Psoas muscle (tissue), 8 donors: Measurements from ENCODE around the gene SLC20A1. TPM values are rescaled to one million over a fixed set of nuclear protein-coding genes. Genes with fewer than 3 reads are reported as not detected.

Experiments used
- ATAC-seq, 4 donors: fragments of 200-7000 bp; cut with Tn5 transposase; one replicate each; pipeline ENCODE4 v1.9.1; 2020; ENCODE audit warnings: moderate library complexity in 3 of 4, mild to moderate bottlenecking in 2 of 4
- DNase-seq, 2 donors: peaks; one replicate each; pipeline ENCODE4 v3.0.0-alpha.2; 2020
- H3K27ac ChIP-seq: fragments of 200-600 bp; one replicate; pipeline ENCODE4 v1.8.0; 2022
- H3K27me3 ChIP-seq, 3 donors: fragments of 200-600 bp in 1 of 3; one replicate each; pipeline versions ENCODE4 v1.6.1 to v1.8.0; 2013 to 2022; ENCODE audit warnings: low read length in 2 of 3, mild to moderate bottlenecking in 2 of 3, moderate library complexity in 1 of 3; ENCODE audit not compliant: insufficient read depth in 3 of 3
- H3K36me3 ChIP-seq, 2 donors: fragments of 200-600 bp in 1 of 2; one replicate each; pipeline versions ENCODE4 v1.6.1 to v1.8.0; 2013 to 2022; ENCODE audit warnings: low read depth in 1 of 2, mild to moderate bottlenecking in 1 of 2, moderate library complexity in 1 of 2; ENCODE audit not compliant: insufficient read depth in 1 of 2
- H3K4me1 ChIP-seq: fragments of 200-600 bp; one replicate; pipeline ENCODE4 v1.8.0; 2022
- H3K4me3 ChIP-seq: fragments of 200-600 bp; one replicate; pipeline ENCODE4 v1.8.0; 2022; ENCODE audit warnings: mild to moderate bottlenecking
- H3K9me3 ChIP-seq: fragments of 200-600 bp; one replicate; pipeline ENCODE4 v1.8.0; 2022
- WGBS, 3 donors: extraction: QIAGEN DNeasy Blood & Tissue Kit; methylation state at CpG; one replicate each; pipeline versions ENCODE4 v1.1.6 to v1.1.7; 2013; 5-methylcytosine and 5-hydroxymethylcytosine counted together
- intact Hi-C, 2 donors: fragments of 100-400 bp; cut with DNase I; formaldehyde crosslinking; loops; one replicate each; pipeline versions ENCODE4 v1.11.0 to v1.14.2; 2022
- polyA plus RNA-seq, 3 donors: library from polyadenylated mRNA; stranded (reverse); fragments of 200-250 nt; gene quantifications; one replicate each; pipeline ENCODE4 v1.2.3, GENCODE V29; 2013
- total RNA-seq, 4 donors: library from RNA; stranded (reverse); fragmentation: NEBNext Ultra II Directional in 2 of 4; extraction: Animal tissue kit (Norgen Biotek cat#: 25700) in 2 of 4; gene quantifications; one replicate each; pipeline versions ENCODE4 v1.2.1 to v1.2.4, GENCODE V29; 2021 to 2023
- TF ChIP-seq, protein P1 (sequence below): fragments of 200-600 bp; IDR thresholded peaks from one replicate; pipeline ENCODE4 v1.8.0; 2022; ENCODE audit warnings: antibody characterized with exemption
- donor health status: healthy with polysubstance abuse.
- donor health status: DM: no; HTN: no; CAD: no; lungs with moderate emphysema.
- donor health status: Bipolar disorder and iron deficiency.
- donor health status: healthy.
- donor health status: DM: yes; HTN: yes; CAD: no.
- donor health status: DM: no; HTN: no; CAD: no.
- donor health status: DM: no; HTN: no; CAD: no.
- donor health status: DM: yes; HTN: yes; CAD: no.

Gene SLC20A1
- total and polyA plus RNA-seq, 7 donors: 11.1 to 37.1 (median 16.0) TPM

DNA sequence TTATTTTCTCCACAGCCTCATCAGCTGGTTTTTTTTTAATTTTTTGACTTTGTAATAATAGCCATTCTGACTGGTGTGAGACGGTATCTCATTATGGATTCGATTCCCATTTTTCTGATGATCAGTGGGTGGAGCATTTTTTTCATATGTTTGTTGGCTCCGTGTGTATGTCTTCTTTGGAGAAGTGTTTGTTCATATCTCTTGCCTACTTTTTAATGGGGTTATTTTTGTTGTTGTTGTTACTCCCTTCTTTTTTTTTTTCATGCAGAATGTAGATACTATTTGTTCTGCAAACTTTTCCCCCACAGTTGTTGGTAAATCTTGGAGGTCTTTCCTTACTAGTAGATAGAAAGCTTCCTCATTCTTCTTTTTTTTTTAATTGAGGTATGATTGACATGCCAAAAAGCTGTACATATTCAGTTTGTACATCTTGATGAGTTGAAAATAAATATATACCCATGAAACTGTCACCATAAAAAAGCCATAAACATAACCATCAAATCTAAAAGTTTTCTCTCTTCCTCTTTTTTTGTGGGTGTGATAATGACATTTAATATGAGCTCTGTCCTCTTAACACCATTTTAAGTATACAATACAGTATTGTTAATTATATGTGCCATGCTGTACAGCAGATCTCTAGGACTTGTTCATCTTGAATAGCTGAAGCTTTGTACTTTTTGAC, 53.2 kb downstream of the SLC20A1 start:
- ATAC-seq (no peak), DNase-seq (no peak)
- Histone ChIP-seq H3K36me3 (no peaks in the 10 kb centered on the region), H3K4me1 (no peaks in the 10 kb centered on the region), H3K4me3 (no peak overlapping the region), H3K27me3 (no peaks in the 10 kb centered on the region), H3K9me3 (no peaks in the 10 kb centered on the region), H3K27ac (no peak overlapping the region)
- 76 to 88% (median 82%) methylated on average over 3 of the region's 3 CpGs for WGBS, 3 donors
- TF ChIP-seq, protein P1, sequence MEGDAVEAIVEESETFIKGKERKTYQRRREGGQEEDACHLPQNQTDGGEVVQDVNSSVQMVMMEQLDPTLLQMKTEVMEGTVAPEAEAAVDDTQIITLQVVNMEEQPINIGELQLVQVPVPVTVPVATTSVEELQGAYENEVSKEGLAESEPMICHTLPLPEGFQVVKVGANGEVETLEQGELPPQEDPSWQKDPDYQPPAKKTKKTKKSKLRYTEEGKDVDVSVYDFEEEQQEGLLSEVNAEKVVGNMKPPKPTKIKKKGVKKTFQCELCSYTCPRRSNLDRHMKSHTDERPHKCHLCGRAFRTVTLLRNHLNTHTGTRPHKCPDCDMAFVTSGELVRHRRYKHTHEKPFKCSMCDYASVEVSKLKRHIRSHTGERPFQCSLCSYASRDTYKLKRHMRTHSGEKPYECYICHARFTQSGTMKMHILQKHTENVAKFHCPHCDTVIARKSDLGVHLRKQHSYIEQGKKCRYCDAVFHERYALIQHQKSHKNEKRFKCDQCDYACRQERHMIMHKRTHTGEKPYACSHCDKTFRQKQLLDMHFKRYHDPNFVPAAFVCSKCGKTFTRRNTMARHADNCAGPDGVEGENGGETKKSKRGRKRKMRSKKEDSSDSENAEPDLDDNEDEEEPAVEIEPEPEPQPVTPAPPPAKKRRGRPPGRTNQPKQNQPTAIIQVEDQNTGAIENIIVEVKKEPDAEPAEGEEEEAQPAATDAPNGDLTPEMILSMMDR: no peak
- intact Hi-C loops: no loop called here

DNA sequence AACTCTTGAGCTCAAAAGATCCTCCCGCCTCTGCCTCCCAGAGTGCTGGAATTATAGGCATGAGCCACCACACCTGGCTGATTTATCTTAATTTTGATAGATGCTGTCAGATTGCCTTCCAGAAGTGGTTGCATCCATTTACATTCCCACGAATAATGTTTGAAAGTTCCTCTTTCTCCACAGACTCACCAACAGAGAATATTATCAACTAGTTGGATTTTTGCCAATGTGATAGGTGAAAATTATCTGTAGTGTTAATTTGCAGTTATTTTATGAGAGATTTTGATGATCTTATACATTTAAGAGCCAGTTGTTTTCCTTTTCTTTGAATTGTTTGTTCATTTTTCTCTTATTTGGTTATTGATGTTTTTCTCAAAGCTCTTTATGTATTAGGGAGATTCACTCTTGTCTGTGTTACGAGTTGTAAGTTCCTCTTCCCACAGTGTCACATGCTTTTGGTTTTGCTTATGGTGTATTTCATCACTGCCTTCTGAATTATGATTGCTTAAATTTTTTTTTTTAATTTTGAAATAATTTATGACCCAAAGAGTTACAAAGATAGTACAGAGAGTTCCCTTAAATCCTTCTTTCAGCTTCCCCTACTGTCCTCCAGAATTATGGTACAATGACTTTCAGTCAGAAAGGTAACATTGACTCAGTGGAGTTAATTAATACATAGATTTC, 54.4 kb downstream of the SLC20A1 start:
- ATAC-seq: no peak
- DNase-seq: no peak
- Histone ChIP-seq H3K27ac (no peak overlapping the region), H3K4me1 (no peaks in the 10 kb centered on the region), H3K4me3 (no peak overlapping the region), H3K9me3 (no peaks in the 10 kb centered on the region), H3K27me3 (no peaks in the 10 kb centered on the region), H3K36me3 (no peaks in the 10 kb centered on the region)
- intact Hi-C loops: no loop called here
- TF ChIP-seq, protein P1: no peak
- WGBS, 3 donors: 80 to 84% (median 80%) methylated on average over 3 of the region's 3 CpGs

DNA sequence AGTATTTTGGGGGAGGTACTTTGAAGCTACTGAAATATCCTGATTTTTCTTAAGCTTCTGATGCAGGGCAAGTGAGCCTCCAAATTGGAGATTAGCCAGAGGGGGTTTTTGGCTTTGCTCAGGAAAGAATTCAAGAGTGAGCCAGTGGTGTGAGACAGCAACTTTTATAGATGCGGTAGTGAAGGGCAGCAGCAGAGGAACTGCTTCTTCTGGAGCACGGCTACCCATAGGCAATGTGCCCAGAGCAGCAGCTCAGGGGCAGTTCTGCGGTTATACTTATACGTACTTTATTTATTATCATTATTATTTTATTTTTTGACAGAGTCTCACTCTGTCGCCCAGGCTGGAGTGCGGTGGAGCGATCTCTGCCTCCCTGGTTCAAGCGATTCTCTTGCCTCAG, 55.3 kb downstream of the SLC20A1 start:
- WGBS, 3 donors: 73 to 84% (median 77%) methylated on average over 8 of the region's 8 CpGs
- no peaks in the 10 kb centered on the region for H3K9me3 ChIP-seq
- DNase-seq (no peak), ATAC-seq (no peak)
- no peaks in the 10 kb centered on the region for H3K4me1 ChIP-seq
- no peak overlapping the region for H3K4me3 ChIP-seq
- intact Hi-C loops: no loop called here
- H3K27ac ChIP-seq: no peak overlapping the region
- TF ChIP-seq, protein P1: no peak
- no peaks in the 10 kb centered on the region for H3K27me3 ChIP-seq
- no peaks in the 10 kb centered on the region for H3K36me3 ChIP-seq

DNA sequence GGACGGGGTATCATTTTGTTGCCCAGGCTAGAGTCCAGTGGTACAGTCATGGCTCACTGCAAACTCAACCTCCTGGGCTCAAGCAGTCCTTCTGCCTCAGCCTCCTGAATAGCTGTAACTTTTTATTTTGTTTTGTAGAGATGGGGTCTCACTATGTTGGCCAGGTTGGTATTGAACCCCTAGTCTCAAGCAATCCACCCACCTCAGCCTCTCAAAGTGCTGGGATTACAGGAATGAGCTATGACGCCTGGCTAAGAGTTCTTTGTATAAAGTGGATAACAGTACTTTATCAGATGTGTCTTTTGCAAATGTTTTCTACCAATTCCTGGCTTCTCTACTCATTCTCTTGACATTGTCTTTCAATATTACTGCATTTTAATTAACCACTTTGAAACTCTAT, 57.9 kb downstream of the SLC20A1 start:
- Histone ChIP-seq H3K4me1 (no peaks in the 10 kb centered on the region), H3K27me3 (no peaks in the 10 kb centered on the region), H3K36me3 (no peaks in the 10 kb centered on the region), H3K27ac (no peak overlapping the region), H3K4me3 (no peak overlapping the region), H3K9me3 (no peaks in the 10 kb centered on the region)
- DNase-seq (no peak), ATAC-seq (no peak)
- intact Hi-C loops: no loop called here
- TF ChIP-seq, protein P1: no peak
- WGBS, 3 donors: 45 to 98% (median 70%) methylated on average over 2 of the region's 2 CpGs
